ENCODE results near the gene TENM3. TPM values are rescaled to one million over a fixed set of nuclear protein-coding genes. Genes with fewer than 3 reads are reported as not detected.

The TENM3 gene
- total RNA-seq, 2 experiments from 2014 or later = not detected

DNA sequence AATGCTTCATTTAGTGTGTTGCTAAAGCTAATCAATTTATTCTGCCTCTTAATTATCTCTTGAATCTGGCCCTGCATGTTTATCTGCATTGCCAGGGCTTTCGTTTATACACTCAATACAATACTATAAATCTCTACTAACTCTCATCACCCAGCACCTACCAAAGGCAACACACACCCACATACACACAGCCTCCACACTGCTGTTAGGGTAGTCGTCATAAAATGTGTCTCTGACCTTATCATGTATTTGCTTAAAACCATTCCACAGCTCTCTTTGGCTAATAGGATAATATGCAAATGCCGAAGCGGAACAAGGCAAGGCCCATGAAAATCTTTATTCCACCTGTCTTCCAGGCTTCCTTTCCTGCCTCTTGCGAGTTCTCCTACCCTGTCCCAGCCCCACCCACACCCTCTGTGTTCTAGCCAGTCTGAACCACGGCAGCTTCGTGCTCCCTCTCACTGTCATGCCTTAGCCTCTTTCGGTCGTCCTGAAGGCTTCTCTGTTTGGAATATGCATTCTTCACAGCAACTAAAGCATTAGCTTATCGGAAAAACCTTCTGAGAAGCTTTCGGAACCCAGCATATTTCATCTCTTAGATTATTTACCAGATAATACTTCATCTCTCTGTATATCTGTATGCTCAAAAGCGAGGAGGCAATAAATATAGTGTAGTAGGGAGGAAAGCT lies 333.5 kb downstream of the TENM3 start:
- Histone ChIP-seq H3K27ac (ENCODE audit: low read depth in 1 of 2, low read length in 2 of 2) (no peak overlapping the region), H3K36me3 (ENCODE audit: insufficient read depth, low read length) (no peaks in the 10 kb centered on the region), H3K27me3 (ENCODE audit: control insufficient read depth in 1 of 2, insufficient read depth in 2 of 2, low read length in 2 of 2) (no peaks in the 10 kb centered on the region), H3K9me3 (ENCODE audit: control insufficient read depth in 1 of 2, insufficient read depth in 1 of 2, low read length in 2 of 2) (no peaks in the 10 kb centered on the region), H3K4me3 (ENCODE audit: low read length) (no peak overlapping the region), H3K4me1 (ENCODE audit: insufficient read depth, low read length) (no peaks in the 10 kb centered on the region)
- ChIA-PET POLR2A (no interaction called here), CTCF (no interaction called here)
- no peak overlapping the region for H3K27ac Mint-ChIP-seq
- peaks cover 20% of the 10 kb centered on the region for H3K27me3 Mint-ChIP-seq
- no peak for TF ChIP-seq CTCF (IDR thresholded peaks at IDR 0.05)
- H3K4me3 Mint-ChIP-seq = no peak overlapping the region
- no peak for DNase-seq
- ATAC-seq (ENCODE audit: poor library complexity) = no peak
- no peaks in the 10 kb centered on the region for H3K9me3 Mint-ChIP-seq
- H3K4me1 Mint-ChIP-seq (ENCODE audit: low read depth) = no peaks in the 10 kb centered on the region
- H3K36me3 Mint-ChIP-seq (ENCODE audit: low read depth) = no peaks in the 10 kb centered on the region
- intact Hi-C loops (cut with DNase I, micrococcal nuclease) = no loop called here

DNA sequence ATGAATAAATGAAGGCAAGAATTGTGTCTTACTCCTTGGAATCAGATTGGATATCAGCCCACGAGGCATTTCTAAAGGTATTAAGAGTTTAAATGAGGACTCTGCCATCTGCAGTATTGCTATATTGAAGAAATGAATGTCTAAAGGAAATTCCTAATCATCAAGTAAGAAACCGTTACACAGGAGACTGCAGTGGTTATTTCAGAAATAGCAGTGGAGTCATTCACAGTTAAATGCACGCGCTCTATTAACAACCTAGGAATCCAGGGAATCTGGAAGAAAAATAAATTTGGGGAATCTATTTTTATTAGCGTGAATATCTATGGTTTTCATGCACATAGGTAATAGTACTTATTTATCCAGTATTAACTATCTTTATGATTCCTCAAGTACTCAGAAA lies 334.2 kb downstream of the TENM3 start:
- no peak for TF ChIP-seq CTCF (IDR thresholded peaks at IDR 0.05)
- Histone ChIP-seq H3K4me3 (ENCODE audit: low read length) (no peak overlapping the region), H3K9me3 (ENCODE audit: control insufficient read depth in 1 of 2, insufficient read depth in 1 of 2, low read length in 2 of 2) (no peaks in the 10 kb centered on the region), H3K36me3 (ENCODE audit: insufficient read depth, low read length) (no peaks in the 10 kb centered on the region), H3K27me3 (ENCODE audit: control insufficient read depth in 1 of 2, insufficient read depth in 2 of 2, low read length in 2 of 2) (no peaks in the 10 kb centered on the region), H3K4me1 (ENCODE audit: insufficient read depth, low read length) (no peaks in the 10 kb centered on the region), H3K27ac (ENCODE audit: low read depth in 1 of 2, low read length in 2 of 2) (no peak overlapping the region)
- H3K4me1 Mint-ChIP-seq (ENCODE audit: low read depth) = no peaks in the 10 kb centered on the region
- H3K36me3 Mint-ChIP-seq (ENCODE audit: low read depth) = no peaks in the 10 kb centered on the region
- no peak overlapping the region for H3K4me3 Mint-ChIP-seq
- no peaks in the 10 kb centered on the region for H3K9me3 Mint-ChIP-seq
- ChIA-PET POLR2A (no interaction called here), CTCF (no interaction called here)
- ATAC-seq (ENCODE audit: poor library complexity) (no peak), DNase-seq (no peak)
- H3K27ac Mint-ChIP-seq = no peak overlapping the region
- peaks cover 26% of the 10 kb centered on the region for H3K27me3 Mint-ChIP-seq
- intact Hi-C loops (cut with DNase I, micrococcal nuclease) = no loop called here

DNA sequence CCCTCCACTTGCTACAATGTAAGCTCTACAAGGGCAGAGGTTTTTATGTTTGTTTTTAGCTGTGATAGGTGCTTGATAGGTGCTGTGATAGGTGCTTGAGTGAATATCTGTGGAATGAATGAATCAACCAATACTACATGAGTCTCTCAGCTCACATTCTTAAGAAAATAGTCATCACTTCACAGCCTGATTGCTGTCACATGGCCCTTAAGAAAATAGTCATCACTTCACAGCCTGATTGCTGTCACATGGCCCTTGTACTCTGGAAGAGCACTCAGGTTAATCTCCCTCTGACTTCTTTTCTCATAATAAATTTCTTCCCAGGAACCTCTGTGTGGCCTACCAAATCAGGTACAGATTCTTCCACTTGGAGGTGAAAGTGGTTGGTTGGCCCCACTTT lies 335.2 kb downstream of the TENM3 start:
- Mint-ChIP-seq H3K9me3 (no peaks in the 10 kb centered on the region), H3K4me1 (ENCODE audit: low read depth) (no peaks in the 10 kb centered on the region), H3K27me3 (peaks cover 21% of the 10 kb centered on the region), H3K36me3 (ENCODE audit: low read depth) (no peaks in the 10 kb centered on the region), H3K27ac (no peak overlapping the region), H3K4me3 (no peak overlapping the region)
- DNase-seq (no peak), ATAC-seq (ENCODE audit: poor library complexity) (no peak)
- Histone ChIP-seq H3K4me1 (ENCODE audit: insufficient read depth, low read length) (no peaks in the 10 kb centered on the region), H3K9me3 (ENCODE audit: control insufficient read depth in 1 of 2, insufficient read depth in 1 of 2, low read length in 2 of 2) (no peaks in the 10 kb centered on the region), H3K36me3 (ENCODE audit: insufficient read depth, low read length) (no peaks in the 10 kb centered on the region), H3K27ac (ENCODE audit: low read depth in 1 of 2, low read length in 2 of 2) (no peak overlapping the region), H3K4me3 (ENCODE audit: low read length) (no peak overlapping the region), H3K27me3 (ENCODE audit: control insufficient read depth in 1 of 2, insufficient read depth in 2 of 2, low read length in 2 of 2) (no peaks in the 10 kb centered on the region)
- TF ChIP-seq CTCF (IDR thresholded peaks at IDR 0.05) = no peak
- intact Hi-C loops (cut with DNase I, micrococcal nuclease) = no loop called here
- ChIA-PET CTCF (no interaction called here), POLR2A (no interaction called here)
